IMR-90 (cell line): ENCODE results near the gene BRF1. TPM values are rescaled to one million over a fixed set of nuclear protein-coding genes. Genes with fewer than 3 reads are reported as not detected.

ENCODE experiments used
- ATAC-seq: fragments of 200-7000 bp; cut with Tn5 transposase; 2 replicates; pipeline ENCODE4 v1.9.1; 2020; ENCODE audit warnings: low read depth, mild to moderate bottlenecking, moderate library complexity
- BruUV-seq: library from RNA; stranded (reverse); fragments of 400-500 nt; replicated peaks from 2 replicates; lab custom pipeline; 2021; lab: Mats Ljungman, UMichigan
- CTCF ChIA-PET: fragments of 300-600 bp; formaldehyde crosslinking; extraction: SDS; loops from one replicate; lab custom pipeline; 2021; ENCODE audit warnings: antibody characterized with exemption; lab: Yijun Ruan, JAX
- POLR2A ChIA-PET: fragments of 300-600 bp; sonication (Branson Sonifier 250); formaldehyde crosslinking; loops from one replicate; lab custom pipeline; 2022; ENCODE audit warnings: antibody characterized with exemption; ENCODE audit not compliant: unreplicated experiment; lab: Charles Lee
- DNase-seq: peaks from one replicate; pipeline ENCODE4 v3.0.0; 2013
- H2AFZ ChIP-seq: replicated peaks from 2 replicates; pipeline ENCODE3; 2013; ENCODE audit warnings: low read length, mild to moderate bottlenecking; ENCODE audit not compliant: poor library complexity
- H2AK5ac ChIP-seq: 2 replicates; pipeline ENCODE4 v1.6.1; 2013; ENCODE audit warnings: low read depth, low read length, inconsistent platforms
- H2AK9ac ChIP-seq: replicated peaks from 2 replicates; pipeline ENCODE3; 2013; ENCODE audit warnings: mild to moderate bottlenecking, low read depth, low read length, moderate library complexity; ENCODE audit not compliant: poor library complexity
- H2BK120ac ChIP-seq: 2 replicates; pipeline ENCODE4 v1.6.1; 2013; ENCODE audit warnings: low read depth, low read length, inconsistent platforms
- H2BK15ac ChIP-seq: 3 replicates; pipeline ENCODE4 v1.6.1; 2013; ENCODE audit warnings: low read depth, low read length, inconsistent platforms
- H2BK20ac ChIP-seq: 2 replicates; pipeline ENCODE4 v1.6.1; 2013; ENCODE audit warnings: low read depth, mild to moderate bottlenecking, inconsistent platforms, low read length, moderate library complexity
- H2BK5ac ChIP-seq: 2 replicates; pipeline ENCODE4 v1.6.1; 2013; ENCODE audit warnings: mild to moderate bottlenecking, low read depth, low read length, inconsistent platforms; ENCODE audit not compliant: poor library complexity, severe bottlenecking
- H3K14ac ChIP-seq: replicated peaks from 2 replicates; pipeline ENCODE4 v1.6.1; 2013; ENCODE audit warnings: low read depth, low read length, inconsistent platforms
- H3K18ac ChIP-seq: 2 replicates; pipeline ENCODE4 v1.6.1; 2013; ENCODE audit warnings: low read depth, low read length, control low read depth
- H3K23ac ChIP-seq: 2 replicates; pipeline ENCODE4 v1.6.1; 2013; ENCODE audit warnings: low read depth, low read length, inconsistent platforms
- H3K27ac ChIP-seq: 2 replicates; pipeline ENCODE4 v1.5.1; 2013; ENCODE audit warnings: mild to moderate bottlenecking, control low read depth, low read length; ENCODE audit not compliant: insufficient read depth
- H3K27me3 ChIP-seq: 2 replicates; pipeline ENCODE4 v1.6.1; 2013; ENCODE audit warnings: low read length; ENCODE audit not compliant: control insufficient read depth, insufficient read depth
- H3K36me3 ChIP-seq: 2 replicates; pipeline ENCODE4 v1.6.1; 2013; ENCODE audit warnings: low read length, mixed read lengths; ENCODE audit not compliant: control insufficient read depth, insufficient read depth
- H3K4ac ChIP-seq: 2 replicates; pipeline ENCODE4 v1.6.1; 2013; ENCODE audit warnings: low read depth, low read length, inconsistent platforms
- H3K4me1 ChIP-seq: 2 replicates; pipeline ENCODE4 v1.6.1; 2013; ENCODE audit warnings: low read length, mixed read lengths; ENCODE audit not compliant: control insufficient read depth, insufficient read depth
- H3K4me2 ChIP-seq: 2 replicates; pipeline ENCODE4 v1.6.1; 2013; ENCODE audit warnings: low read depth, mild to moderate bottlenecking, control low read depth, low read length, moderate library complexity
- H3K4me3 ChIP-seq: 2 replicates; pipeline ENCODE4 v1.5.1; 2013; ENCODE audit warnings: low read depth, mild to moderate bottlenecking, control low read depth, low read length, moderate library complexity; ENCODE audit not compliant: insufficient read depth
- H3K56ac ChIP-seq: 2 replicates; pipeline ENCODE4 v1.6.1; 2013; ENCODE audit warnings: low read length, inconsistent platforms; ENCODE audit not compliant: insufficient read depth; ENCODE audit errors: extremely low read depth
- H3K79me1 ChIP-seq, 2 experiments: 2 replicates each; pipeline ENCODE4 v1.6.1; 2013; ENCODE audit warnings: low read length in 2 of 2, inconsistent platforms in 1 of 2, low read depth in 1 of 2
- H3K9ac ChIP-seq: 2 replicates; pipeline ENCODE4 v1.6.1; 2013; ENCODE audit warnings: low read depth, low read length, control low read depth
- H3K9me1 ChIP-seq: 2 replicates; pipeline ENCODE4 v1.6.1; 2013; ENCODE audit warnings: low read length, inconsistent platforms; ENCODE audit not compliant: insufficient read depth
- H3K9me3 ChIP-seq: 2 replicates; pipeline ENCODE4 v1.6.1; 2013; ENCODE audit warnings: low read length; ENCODE audit not compliant: control insufficient read depth, insufficient read depth
- H4K20me1 ChIP-seq: 2 replicates; pipeline ENCODE4 v1.6.1; 2013; ENCODE audit warnings: low read length, inconsistent platforms; ENCODE audit not compliant: insufficient read depth
- H4K5ac ChIP-seq: 2 replicates; pipeline ENCODE4 v1.6.1; 2013; ENCODE audit warnings: mild to moderate bottlenecking, low read depth, low read length, control low read depth
- H4K8ac ChIP-seq, 2 experiments: 2 replicates each; pipeline ENCODE4 v1.6.1; 2013; ENCODE audit warnings: low read depth in 2 of 2, low read length in 2 of 2, control low read depth in 1 of 2, inconsistent platforms in 1 of 2
- H4K91ac ChIP-seq: 2 replicates; pipeline ENCODE4 v1.6.1; 2013; ENCODE audit warnings: low read depth, low read length, inconsistent platforms; ENCODE audit not compliant: insufficient read depth
- BHLHE40 ChIP-seq: fragments of 150-350 bp; IDR thresholded peaks from 2 replicates; pipeline ENCODE4 v1.6.1; 2016; ENCODE audit warnings: mild to moderate bottlenecking, low read depth, low read length
- CEBPB ChIP-seq: IDR thresholded peaks from 2 replicates; pipeline ENCODE4 v1.6.1; 2012; ENCODE audit warnings: low read depth, low read length, improper control_type of control experiment
- CHD1 ChIP-seq: IDR thresholded peaks from 2 replicates; pipeline ENCODE4 v1.6.1; 2012; ENCODE audit warnings: low read depth, low read length, improper control_type of control experiment
- CTCF ChIP-seq: conservative IDR thresholded peaks from 2 replicates; pipeline ENCODE4 v1.5.1; 2012; ENCODE audit warnings: mild to moderate bottlenecking, low read depth, low read length, improper control_type of control experiment
- ELK1 ChIP-seq: fragments of 150-350 bp; IDR thresholded peaks from 2 replicates; pipeline ENCODE4 v1.6.1; 2016; ENCODE audit warnings: low read depth, mild to moderate bottlenecking, low read length, moderate library complexity, borderline replicate concordance
- FOS ChIP-seq: fragments of 150-350 bp; IDR thresholded peaks from 2 replicates; pipeline ENCODE4 v1.6.1; 2016; ENCODE audit warnings: low read depth, low read length
- MAFK ChIP-seq: IDR thresholded peaks from 2 replicates; pipeline ENCODE4 v1.6.1; 2012; ENCODE audit warnings: low read depth, low read length, improper control_type of control experiment
- MAZ ChIP-seq: IDR thresholded peaks from 2 replicates; pipeline ENCODE4 v1.6.1; 2012; ENCODE audit warnings: low read depth, mild to moderate bottlenecking, low read length, improper control_type of control experiment, moderate library complexity, borderline replicate concordance
- NFE2L2 ChIP-seq: fragments of 150-350 bp; IDR thresholded peaks from 2 replicates; pipeline ENCODE4 v1.6.1; 2016; ENCODE audit warnings: low read depth, mild to moderate bottlenecking, low read length
- POLR2A ChIP-seq: IDR thresholded peaks from 2 replicates; pipeline ENCODE4 v1.6.1; 2012; ENCODE audit warnings: mild to moderate bottlenecking, low read depth, low read length
- RAD21 ChIP-seq: IDR thresholded peaks from 2 replicates; pipeline ENCODE4 v1.6.1; 2012; ENCODE audit warnings: low read length, improper control_type of control experiment
- RCOR1 ChIP-seq: IDR thresholded peaks from 2 replicates; pipeline ENCODE4 v1.6.1; 2012; ENCODE audit warnings: mild to moderate bottlenecking, low read length, improper control_type of control experiment; ENCODE audit not compliant: insufficient replicate concordance
- RFX5 ChIP-seq: IDR thresholded peaks from 2 replicates; pipeline ENCODE4 v1.8.0; 2012; ENCODE audit warnings: low read depth, mild to moderate bottlenecking, low read length, moderate library complexity
- SMC3 ChIP-seq: fragments of 150-350 bp; IDR thresholded peaks from 2 replicates; pipeline ENCODE4 v1.6.1; 2016; ENCODE audit warnings: low read depth, mild to moderate bottlenecking, antibody characterized with exemption, low read length, moderate library complexity
- USF2 ChIP-seq: fragments of 150-350 bp; IDR thresholded peaks from 2 replicates; pipeline ENCODE4 v1.6.1; 2017; ENCODE audit warnings: mild to moderate bottlenecking, antibody characterized with exemption, low read length, low read depth
- WGBS, 2 experiments: methylation state at CpG; one replicate each; pipeline versions ENCODE4 v1.1.5 to v1.1.7; 2013; ENCODE audit warnings: missing lambda C conversion rate in 2 of 2; ENCODE audit not compliant: insufficient read length in 1 of 2; ENCODE audit errors: extremely low coverage in 2 of 2; 5-methylcytosine and 5-hydroxymethylcytosine counted together
- dilution Hi-C: fragments of 300-500 bp; cut with HindIII; formaldehyde crosslinking; loops from one replicate; pipeline ENCODE4 v1.14.3; 2018; ENCODE audit warnings: low sequenced_read_pairs; ENCODE audit not compliant: unreplicated experiment
- in situ Hi-C: fragments of 300-500 bp; cut with MboI; formaldehyde crosslinking; loops from 3 replicates; pipeline ENCODE4 v1.14.3; 2019; ENCODE audit warnings: low sequenced_read_pairs, inconsistent platforms, mixed read lengths
- intact Hi-C: fragments of 100-400 bp; cut with micrococcal nuclease; formaldehyde crosslinking; loops from 2 replicates; pipeline ENCODE4 v1.10.0; 2022
- polyA plus RNA-seq, 3 experiments: library from polyadenylated mRNA; depleted of rRNA; stranded (reverse); fragments of >200 nt; gene quantifications; 2 replicates each; pipeline ENCODE4 v1.2.3, GENCODE V29; 2012; ENCODE audit warnings: low replicate concordance in 1 of 3
- total RNA-seq: library from RNA; depleted of rRNA; stranded (reverse); fragments of >200 nt; gene quantifications from 2 replicates; pipeline ENCODE4 v1.2.3, GENCODE V29; 2012

The BRF1 gene
- total and polyA plus RNA-seq, 2 of the 4 experiments (the other 2 are of a cell fraction), result 12.4 to 16.7 TPM

GRCh38 chr14:105178069-105178867, 122.5 kb downstream of the BRF1 start:
- Histone ChIP-seq H2BK5ac (no peak overlapping the region), H4K5ac (no peak overlapping the region), H3K56ac (no peak overlapping the region), H2BK15ac (no peak overlapping the region), H3K23ac (no peak overlapping the region), H3K4me3 (no peak overlapping the region), H3K9me1 (no peaks in the 10 kb centered on the region), H3K4me2 (no peak overlapping the region), H3K9ac (no peak overlapping the region), H4K20me1 (peaks cover 4% of the 10 kb centered on the region; the same call in 1 of the 2 replicates), H4K91ac (no peak overlapping the region), H3K18ac (no peak overlapping the region), H2BK120ac (no peak overlapping the region), H3K27me3 (peaks cover 6% of the 10 kb centered on the region; the same call in 1 of the 2 replicates), H3K4ac (no peak overlapping the region), H3K4me1 (peaks cover 4% of the 10 kb centered on the region; the same call in 1 of the 2 replicates), H2AFZ (no peak overlapping the region), H3K9me3 (no peaks in the 10 kb centered on the region), H2AK9ac (no peak overlapping the region), H2BK20ac (no peak overlapping the region), H3K79me1 (no peaks in the 10 kb centered on the region), H3K14ac (no peak overlapping the region), H4K8ac (no peak overlapping the region), H2AK5ac (no peak overlapping the region), H3K36me3 (no peaks in the 10 kb centered on the region), H3K27ac (no peak overlapping the region)
- in situ Hi-C loops, result no loop called here
- BruUV-seq, result no TSS peak
- dilution Hi-C loops, result no loop called here
- intact Hi-C loops, result no loop called here
- WGBS, 2 experiments, result 85% methylated on average over 8 of the region's 19 CpGs; no CpG with 5 or more reads in 1 of the 2 experiments
- DNase-seq (no peak), ATAC-seq (no peak)
- POLR2A ChIA-PET, result no interaction called here
- CTCF ChIA-PET, result interaction anchor here (0.6 kb wide), 1 partner anchor 184 kb away, joined by 8 read pairs; no protein-coding TSS in a partner anchor
- TF ChIP-seq CTCF (no peak), POLR2A (no peak), BHLHE40 (no peak), MAZ (no peak), RCOR1 (no peak), CHD1 (no peak), NFE2L2 (no peak), CEBPB (no peak), SMC3 (no peak), RFX5 (no peak), ELK1 (no peak), MAFK (no peak), FOS (no peak), RAD21 (no peak), USF2 (no peak)
